ENCODE data around the gene ARPC5. TPM values are rescaled to one million over a fixed set of nuclear protein-coding genes. Genes with fewer than 3 reads are reported as not detected.

Gene ARPC5
- total RNA-seq, 4 donors from 2014 or later = 33.0 to 73.5 (median 68.2) TPM

DNA sequence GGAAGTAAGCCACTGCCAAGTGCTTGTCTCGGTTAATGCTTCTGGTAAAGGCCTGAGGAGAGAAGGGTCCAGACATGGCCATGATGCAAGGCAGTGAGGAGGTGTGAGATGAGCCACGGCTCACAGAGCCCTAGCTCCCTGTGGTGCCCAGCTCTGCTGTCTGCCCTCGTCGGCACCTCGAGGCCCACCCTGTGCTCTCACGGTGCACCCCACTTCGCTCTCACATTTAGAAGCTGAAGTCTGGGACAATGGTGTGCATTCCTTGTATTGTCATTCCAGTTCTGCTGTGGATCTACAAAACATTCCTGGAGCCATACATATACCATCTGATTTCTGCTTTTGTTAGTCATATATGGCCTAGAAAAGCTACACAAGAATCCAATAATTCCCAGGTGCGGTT is 48.7 kb downstream of the ARPC5 start:
- intact Hi-C loops (cut with DNase I; ENCODE audit: low total_unique reads) = no loop called here
- H3K4me3 ChIP-seq (ENCODE audit: low read depth, poor library complexity, severe bottlenecking) = no peak overlapping the region
- 94 to 97% methylated on average over 8 of the region's 8 CpGs for WGBS, 2 donors
- peak in 1 of 2 donors; percentile 58 for DNase-seq (ENCODE audit: low spot score in 2 of 2)
- TF ChIP-seq POLR2A (IDR thresholded peaks at IDR 0.05) (no peak), CTCF (IDR thresholded peaks at IDR 0.05) (no peak)

DNA sequence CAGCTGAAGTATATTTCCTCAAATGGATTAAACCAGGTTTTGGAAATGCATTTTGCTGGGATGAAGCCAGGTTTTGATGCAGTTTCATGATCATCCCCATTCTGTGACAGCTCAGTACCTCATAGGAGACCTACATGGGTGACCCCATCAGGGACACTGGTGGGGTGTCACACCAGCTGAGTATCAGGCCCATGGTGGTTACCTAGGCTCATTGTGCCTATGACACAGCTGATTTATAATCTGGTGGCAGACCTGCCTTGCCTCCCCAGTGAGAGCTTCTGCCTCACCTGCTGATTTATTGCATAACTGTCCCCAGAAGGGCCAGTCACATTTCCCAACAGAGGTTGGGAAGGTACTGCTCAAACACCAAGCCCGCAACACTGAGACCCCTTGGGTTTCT is 49.1 kb downstream of the ARPC5 start:
- TF ChIP-seq CTCF (IDR thresholded peaks at IDR 0.05) (no peak), POLR2A (IDR thresholded peaks at IDR 0.05) (no peak)
- 90 to 100% methylated on average over 1 of the region's 1 CpG for WGBS, 2 donors
- H3K4me3 ChIP-seq (ENCODE audit: low read depth, poor library complexity, severe bottlenecking) = no peak overlapping the region
- no peak for DNase-seq (ENCODE audit: low spot score in 2 of 2)
- intact Hi-C loops (cut with DNase I; ENCODE audit: low total_unique reads) = no loop called here

- WGBS, 2 donors = 73 to 76% methylated on average over 6 of the region's 6 CpGs
- peak in 1 of 2 donors; percentile 70 for DNase-seq (ENCODE audit: low spot score in 2 of 2)
- intact Hi-C loops (cut with DNase I; ENCODE audit: low total_unique reads) = no loop called here
- TF ChIP-seq POLR2A (IDR thresholded peaks at IDR 0.05) = no peak
- no peak for TF ChIP-seq CTCF (IDR thresholded peaks at IDR 0.05)
- H3K4me3 ChIP-seq (ENCODE audit: low read depth, poor library complexity, severe bottlenecking) = no peak overlapping the region
Observed at GRCh38 chr1:183585038-183585437, 50.5 kb downstream of the ARPC5 start.

DNA sequence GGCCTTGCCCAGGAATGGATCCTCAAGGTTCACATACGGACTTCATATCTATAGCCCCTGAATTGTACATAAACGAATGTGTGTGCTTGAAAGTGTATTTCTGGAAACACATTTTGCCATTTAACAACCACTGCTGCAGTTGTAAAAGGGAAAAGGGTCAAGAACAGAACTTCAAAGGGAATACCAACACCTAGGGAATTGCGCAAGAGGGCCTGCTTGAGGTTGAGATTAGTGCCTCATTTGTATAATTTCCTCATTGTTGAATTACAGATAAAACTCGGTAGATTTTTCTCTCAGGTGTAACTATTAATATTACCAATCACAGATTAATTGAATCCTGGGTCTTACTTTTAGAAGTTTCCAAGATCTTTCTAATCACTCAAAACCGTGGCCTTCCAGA is 51.4 kb downstream of the ARPC5 start:
- H3K4me3 ChIP-seq (ENCODE audit: low read depth, poor library complexity, severe bottlenecking) = no peak overlapping the region
- no peak for DNase-seq (ENCODE audit: low spot score in 2 of 2)
- TF ChIP-seq CTCF (IDR thresholded peaks at IDR 0.05) = no peak
- TF ChIP-seq POLR2A (IDR thresholded peaks at IDR 0.05) = no peak
- WGBS, 2 donors = 71% methylated on average over 5 of the region's 5 CpGs
- intact Hi-C loops (cut with DNase I; ENCODE audit: low total_unique reads) = no loop called here

DNA sequence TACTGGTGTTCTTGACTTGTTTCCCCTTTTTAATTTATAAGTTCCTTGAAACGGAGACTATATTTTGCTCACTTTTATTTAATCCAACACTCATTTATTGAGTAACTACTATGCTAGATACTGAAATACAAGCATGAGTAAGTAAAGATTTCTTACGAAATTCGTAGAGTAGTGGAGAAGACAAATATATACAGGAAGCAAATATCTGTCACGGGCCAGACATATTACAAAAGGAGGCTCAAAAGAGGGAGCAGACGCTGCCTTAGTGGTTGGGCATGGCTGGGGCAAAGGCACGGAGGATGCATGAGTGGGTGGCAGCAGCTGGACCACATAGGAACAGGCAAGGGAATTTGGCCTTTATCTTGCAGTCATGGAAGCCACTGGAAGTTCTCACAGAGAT is 52.1 kb downstream of the ARPC5 start:
- no peak overlapping the region for H3K4me3 ChIP-seq (ENCODE audit: low read depth, poor library complexity, severe bottlenecking)
- DNase-seq (ENCODE audit: low spot score in 2 of 2) = no peak
- intact Hi-C loops (cut with DNase I; ENCODE audit: low total_unique reads) = no loop called here
- WGBS, 2 donors = 82 to 83% methylated on average over 6 of the region's 6 CpGs
- no peak for TF ChIP-seq CTCF (IDR thresholded peaks at IDR 0.05)
- TF ChIP-seq POLR2A (IDR thresholded peaks at IDR 0.05) = no peak

DNA sequence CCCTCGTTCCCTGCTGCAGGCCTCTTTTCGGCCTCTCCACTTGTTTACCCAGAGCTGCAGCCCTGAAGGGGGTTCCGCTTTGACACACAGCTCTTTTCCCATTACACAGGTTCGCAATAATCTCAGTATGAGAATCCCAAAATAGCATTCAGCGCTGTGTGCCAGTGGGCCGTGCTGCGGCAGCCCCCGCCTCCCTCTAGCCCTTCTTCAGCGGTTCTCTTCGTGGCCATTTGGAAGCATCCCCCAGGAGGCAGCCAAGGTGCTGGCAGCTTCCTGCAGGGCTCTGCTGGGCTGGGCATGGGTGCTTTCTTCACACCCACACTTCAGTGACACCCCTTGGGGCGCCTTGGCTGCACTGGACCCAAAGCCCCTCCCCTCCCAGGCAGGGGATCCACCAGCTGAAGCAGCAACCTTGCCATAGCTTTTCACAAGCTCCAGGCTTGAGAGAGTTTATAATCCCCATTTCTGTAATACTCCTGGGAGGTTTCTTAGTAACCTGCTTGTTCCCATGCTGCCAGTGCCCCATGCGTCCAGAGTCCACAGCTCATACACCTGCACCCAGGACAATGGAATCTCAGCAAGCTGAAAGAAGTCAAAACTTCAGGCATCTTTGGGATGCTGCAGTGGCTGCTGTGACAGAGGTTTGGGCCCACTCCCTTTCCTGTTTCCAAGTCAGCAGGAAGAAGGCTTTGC is 53.4 kb downstream of the ARPC5 start:
- WGBS, 2 donors = 83 to 86% methylated on average over 12 of the region's 12 CpGs
- no peak for TF ChIP-seq CTCF (IDR thresholded peaks at IDR 0.05)
- no peak for TF ChIP-seq POLR2A (IDR thresholded peaks at IDR 0.05)
- H3K4me3 ChIP-seq (ENCODE audit: low read depth, poor library complexity, severe bottlenecking) = no peak overlapping the region
- no peak for DNase-seq (ENCODE audit: low spot score in 2 of 2)
- intact Hi-C loops (cut with DNase I; ENCODE audit: low total_unique reads) = no loop called here
